ENCODE measurements around the gene ZNF469. TPM values are rescaled to one million over a fixed set of nuclear protein-coding genes. Genes with fewer than 3 reads are reported as not detected.

Gene ZNF469
- total RNA-seq, 4 donors from 2014 or later = 0.24 to 0.55 (median 0.41) TPM

DNA sequence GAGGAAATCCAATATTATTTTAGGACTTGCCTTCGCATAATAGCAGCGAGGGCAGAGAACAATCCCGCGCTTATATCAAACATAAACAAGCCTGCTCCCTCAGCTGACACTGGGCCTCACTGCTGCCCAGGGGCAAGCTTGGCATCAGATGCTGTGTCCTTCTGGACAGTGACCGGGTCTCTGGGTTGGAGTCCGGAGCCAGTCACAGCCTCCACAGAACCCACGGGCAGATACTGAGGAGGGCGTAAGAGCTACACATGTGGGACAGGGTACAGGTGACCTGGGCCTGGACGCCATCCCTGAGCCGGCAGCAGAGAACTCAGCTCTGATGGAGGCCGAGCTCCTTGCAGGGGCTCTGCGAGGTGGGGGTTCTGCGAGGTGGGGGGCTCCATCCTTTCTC, 14.7 kb upstream of the ZNF469 start:
- 90% methylated on average over 2 of the region's 13 CpGs for WGBS
- no peaks in the 10 kb centered on the region for H3K4me1 ChIP-seq

DNA sequence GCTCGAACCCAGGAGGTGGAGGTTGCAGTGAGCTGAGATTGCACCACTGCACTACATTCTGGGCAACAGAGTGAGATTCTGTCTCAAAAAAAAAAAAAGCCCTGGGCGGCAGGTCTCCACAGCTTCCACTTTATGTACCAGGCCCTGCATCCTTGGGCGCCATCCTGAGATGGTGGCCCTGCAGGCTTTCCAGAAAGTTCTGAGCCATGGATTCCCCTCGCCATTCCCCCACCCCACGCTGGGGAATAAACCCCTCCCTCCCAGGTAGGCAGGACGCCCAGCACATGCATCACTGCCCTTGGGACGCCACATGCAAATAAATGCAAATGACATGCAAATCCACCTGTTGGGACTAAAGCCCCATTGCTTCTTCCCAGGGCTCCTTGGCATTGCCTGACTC, 13.8 kb upstream of the ZNF469 start:
- DNase-seq (ENCODE audit: low spot score in 2 of 2) = no peak
- no peaks in the 10 kb centered on the region for H3K4me1 ChIP-seq
- no peak overlapping the region for H3K27ac ChIP-seq
- H3K9me3 ChIP-seq = no peaks in the 10 kb centered on the region
- no peaks in the 10 kb centered on the region for H3K36me3 ChIP-seq
- H3K27me3 ChIP-seq = no peaks in the 10 kb centered on the region
- TF ChIP-seq POLR2A (IDR thresholded peaks at IDR 0.05) = no peak
- no peak for TF ChIP-seq POLR2AphosphoS5 (IDR thresholded peaks at IDR 0.05)
- TF ChIP-seq, protein P1, sequence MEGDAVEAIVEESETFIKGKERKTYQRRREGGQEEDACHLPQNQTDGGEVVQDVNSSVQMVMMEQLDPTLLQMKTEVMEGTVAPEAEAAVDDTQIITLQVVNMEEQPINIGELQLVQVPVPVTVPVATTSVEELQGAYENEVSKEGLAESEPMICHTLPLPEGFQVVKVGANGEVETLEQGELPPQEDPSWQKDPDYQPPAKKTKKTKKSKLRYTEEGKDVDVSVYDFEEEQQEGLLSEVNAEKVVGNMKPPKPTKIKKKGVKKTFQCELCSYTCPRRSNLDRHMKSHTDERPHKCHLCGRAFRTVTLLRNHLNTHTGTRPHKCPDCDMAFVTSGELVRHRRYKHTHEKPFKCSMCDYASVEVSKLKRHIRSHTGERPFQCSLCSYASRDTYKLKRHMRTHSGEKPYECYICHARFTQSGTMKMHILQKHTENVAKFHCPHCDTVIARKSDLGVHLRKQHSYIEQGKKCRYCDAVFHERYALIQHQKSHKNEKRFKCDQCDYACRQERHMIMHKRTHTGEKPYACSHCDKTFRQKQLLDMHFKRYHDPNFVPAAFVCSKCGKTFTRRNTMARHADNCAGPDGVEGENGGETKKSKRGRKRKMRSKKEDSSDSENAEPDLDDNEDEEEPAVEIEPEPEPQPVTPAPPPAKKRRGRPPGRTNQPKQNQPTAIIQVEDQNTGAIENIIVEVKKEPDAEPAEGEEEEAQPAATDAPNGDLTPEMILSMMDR (IDR thresholded peaks at IDR 0.05) = no peak
- no peak for TF ChIP-seq EP300 (IDR thresholded peaks at IDR 0.05)
- H3K4me3 ChIP-seq = no peak overlapping the region
- WGBS = 86% methylated on average over 7 of the region's 7 CpGs

More for the DNA sequence above, 14.7 kb upstream of the ZNF469 start:
- H3K9me3 ChIP-seq = no peaks in the 10 kb centered on the region
- H3K27me3 ChIP-seq = no peaks in the 10 kb centered on the region
- TF ChIP-seq EP300 (IDR thresholded peaks at IDR 0.05) = no peak
- DNase-seq (ENCODE audit: low spot score in 2 of 2) = peak in 1 of 2 donors; percentile 34
- H3K36me3 ChIP-seq = no peaks in the 10 kb centered on the region
- H3K4me3 ChIP-seq = no peak overlapping the region
- H3K27ac ChIP-seq = no peak overlapping the region

DNA sequence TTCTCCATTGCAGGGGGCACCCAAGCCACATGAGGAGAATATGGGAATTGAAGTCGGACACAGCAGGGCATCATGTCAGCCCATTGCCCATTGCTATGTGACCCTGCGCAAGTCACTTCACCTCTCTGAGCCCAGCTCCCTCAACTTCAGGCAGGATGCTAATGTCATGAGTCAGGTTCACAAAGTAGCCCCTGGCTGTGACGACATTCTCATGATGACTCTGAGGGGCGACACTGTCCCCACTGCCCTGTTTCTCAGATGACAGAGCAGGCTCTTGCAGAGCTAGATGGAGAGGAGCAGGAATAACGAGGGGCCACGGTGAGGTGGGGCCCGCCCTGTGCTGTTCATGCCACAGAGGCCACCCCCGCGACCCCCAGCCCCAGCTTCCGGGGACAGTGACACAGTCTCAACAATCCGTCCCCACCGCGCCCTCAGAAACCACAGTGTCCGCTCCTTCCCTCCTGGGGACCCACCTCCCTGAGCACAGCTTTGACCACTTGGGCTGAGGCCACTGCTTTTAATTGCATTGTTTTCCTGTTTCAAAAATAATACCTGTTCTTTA, 13.2 kb upstream of the ZNF469 start:
- WGBS = 95% methylated on average over 5 of the region's 14 CpGs
- Histone ChIP-seq H3K36me3 (no peaks in the 10 kb centered on the region), H3K27me3 (no peaks in the 10 kb centered on the region), H3K4me3 (no peak overlapping the region), H3K4me1 (no peaks in the 10 kb centered on the region), H3K27ac (no peak overlapping the region), H3K9me3 (no peaks in the 10 kb centered on the region)
- TF ChIP-seq EP300 (IDR thresholded peaks at IDR 0.05) (no peak), POLR2A (IDR thresholded peaks at IDR 0.05) (no peak), POLR2AphosphoS5 (IDR thresholded peaks at IDR 0.05) (no peak)
- TF ChIP-seq, protein P1 (IDR thresholded peaks at IDR 0.05) = no peak
- DNase-seq (ENCODE audit: low spot score in 2 of 2) = peak in 1 of 2 donors; percentile 32

DNA sequence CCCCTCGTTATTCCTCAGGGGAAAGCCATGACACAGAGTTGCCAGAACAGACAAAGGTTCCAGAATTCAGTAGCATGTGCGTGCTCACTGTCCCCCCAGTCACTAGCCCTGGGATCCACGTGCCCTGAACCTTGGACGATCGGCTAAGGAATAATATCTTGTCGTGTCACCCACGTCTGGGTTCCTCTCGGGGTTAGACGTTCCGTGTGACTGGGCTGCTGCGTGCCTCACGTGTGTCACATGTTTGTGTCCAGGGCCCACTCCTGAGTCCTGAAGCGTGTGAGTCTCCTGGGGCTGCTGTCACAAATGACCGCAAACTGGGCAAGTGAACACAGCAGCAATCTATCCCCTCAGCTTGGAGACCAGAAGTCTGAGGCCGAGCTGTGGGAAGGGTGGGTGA, 12.4 kb upstream of the ZNF469 start:
- DNase-seq (ENCODE audit: low spot score in 2 of 2) = peak in 1 of 2 donors; percentile 26
- H3K9me3 ChIP-seq = no peaks in the 10 kb centered on the region
- no peaks in the 10 kb centered on the region for H3K27me3 ChIP-seq
- WGBS = 93% methylated on average over 15 of the region's 15 CpGs
- H3K36me3 ChIP-seq = no peaks in the 10 kb centered on the region
- TF ChIP-seq EP300 (IDR thresholded peaks at IDR 0.05) (no peak), POLR2AphosphoS5 (IDR thresholded peaks at IDR 0.05) (no peak), POLR2A (IDR thresholded peaks at IDR 0.05) (no peak)
- TF ChIP-seq, protein P1 (IDR thresholded peaks at IDR 0.05) = no peak
- no peak overlapping the region for H3K27ac ChIP-seq
- H3K4me3 ChIP-seq = no peak overlapping the region
- no peaks in the 10 kb centered on the region for H3K4me1 ChIP-seq

DNA sequence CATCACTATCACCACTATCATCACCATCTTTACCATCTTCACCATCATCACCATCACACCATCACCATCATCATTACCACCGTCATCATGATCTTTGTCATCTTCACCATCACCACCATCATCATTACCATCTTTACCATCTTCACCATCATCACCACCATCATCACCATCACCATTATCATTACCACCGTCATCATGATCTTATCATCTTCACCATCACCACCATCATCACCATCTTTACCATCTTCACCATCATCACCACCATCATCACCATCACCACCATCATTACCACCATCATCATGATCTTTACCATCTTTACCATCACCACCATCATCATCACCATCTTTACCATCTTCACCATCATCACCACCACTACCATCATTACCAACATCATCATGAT, 10.2 kb upstream of the ZNF469 start:
- no peaks in the 10 kb centered on the region for H3K36me3 ChIP-seq
- H3K4me3 ChIP-seq = no peak overlapping the region
- H3K27me3 ChIP-seq = no peaks in the 10 kb centered on the region
- no peak for TF ChIP-seq EP300 (IDR thresholded peaks at IDR 0.05)
- TF ChIP-seq POLR2AphosphoS5 (IDR thresholded peaks at IDR 0.05) = no peak
- TF ChIP-seq, protein P1 (IDR thresholded peaks at IDR 0.05) = no peak
- no peak for TF ChIP-seq POLR2A (IDR thresholded peaks at IDR 0.05)
- no peak for DNase-seq (ENCODE audit: low spot score in 2 of 2)
- H3K27ac ChIP-seq = no peak overlapping the region
- 93% methylated on average over 2 of the region's 2 CpGs for WGBS
- H3K4me1 ChIP-seq = no peaks in the 10 kb centered on the region
- no peaks in the 10 kb centered on the region for H3K9me3 ChIP-seq

DNA sequence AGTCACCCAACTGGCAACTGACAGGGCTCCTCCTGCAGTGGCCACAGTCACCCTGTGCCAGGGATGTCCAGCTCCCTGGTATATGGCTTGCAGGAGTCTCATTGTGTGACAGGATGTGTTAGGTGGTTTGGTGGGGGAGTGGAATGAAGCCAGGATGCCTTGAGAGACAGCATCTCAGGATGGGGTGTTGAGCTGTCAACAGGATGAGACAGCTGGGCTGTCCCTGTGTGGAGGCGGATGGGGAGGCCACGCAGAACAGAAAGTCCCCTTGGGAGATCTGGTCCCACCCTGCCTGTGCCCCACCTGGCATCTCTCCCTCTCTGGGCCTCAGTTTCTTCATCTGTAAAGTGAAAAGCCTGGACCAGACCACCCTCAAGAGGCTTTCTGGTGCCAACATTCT, 9.5 kb upstream of the ZNF469 start:
- Histone ChIP-seq H3K4me3 (no peak overlapping the region), H3K9me3 (no peaks in the 10 kb centered on the region), H3K4me1 (no peaks in the 10 kb centered on the region), H3K36me3 (no peaks in the 10 kb centered on the region), H3K27me3 (no peaks in the 10 kb centered on the region), H3K27ac (no peak overlapping the region)
- 100% methylated on average over 2 of the region's 2 CpGs for WGBS
- peak in 1 of 2 donors; percentile 35 for DNase-seq (ENCODE audit: low spot score in 2 of 2)
- TF ChIP-seq POLR2A (IDR thresholded peaks at IDR 0.05) (no peak), EP300 (IDR thresholded peaks at IDR 0.05) (no peak), POLR2AphosphoS5 (IDR thresholded peaks at IDR 0.05) (no peak)
- TF ChIP-seq, protein P1 (IDR thresholded peaks at IDR 0.05) = no peak

Data from suprapubic skin (tissue), 4 donors.